HL-60/S4 treated with phorbol 12-myristate 13-acetate at 8.2 ng/mL for 4 days and 3 days (cell line): ENCODE results near the gene ALDH18A1.

Experiments
- in situ Hi-C: fragments of 300-500 bp; cut with MboI; formaldehyde crosslinking; loops from 2 replicates; pipeline ENCODE4 v1.15.0; 2022; ENCODE audit warnings: low sequenced_read_pairs

The ALDH18A1 gene

GRCh38 chr10:95597788-95598187 lies 58.7 kb downstream of the ALDH18A1 start:
- in situ Hi-C loops: no loop called here

DNA sequence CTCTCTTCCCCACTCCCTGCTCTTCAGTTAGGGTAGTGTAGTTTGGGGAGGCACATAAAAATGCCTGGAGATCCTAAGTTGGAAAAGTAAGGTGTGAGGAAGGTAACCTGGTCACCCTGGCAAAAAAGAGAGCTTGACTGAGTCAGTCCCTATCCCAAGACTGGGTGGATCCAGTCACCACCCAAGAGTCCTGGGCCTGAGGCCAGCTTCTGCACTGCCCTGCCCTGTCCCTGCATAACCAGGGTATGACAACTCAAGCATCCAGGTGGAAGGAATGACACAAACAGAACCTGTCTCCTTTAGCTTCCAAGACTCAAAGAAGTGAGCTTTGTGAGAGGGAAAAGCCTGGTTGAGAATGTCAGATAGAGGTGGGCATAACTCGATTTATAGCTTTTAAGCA lies 68.5 kb downstream of the ALDH18A1 start:
- in situ Hi-C loops: no loop called here

- in situ Hi-C loops: no loop called here
These were observed 76.5 kb downstream of the ALDH18A1 start for GRCh38 chr10:95579835-95580535.

- in situ Hi-C loops: no loop called here
These were observed 77.2 kb downstream of the ALDH18A1 start for GRCh38 chr10:95579292-95579691.

DNA sequence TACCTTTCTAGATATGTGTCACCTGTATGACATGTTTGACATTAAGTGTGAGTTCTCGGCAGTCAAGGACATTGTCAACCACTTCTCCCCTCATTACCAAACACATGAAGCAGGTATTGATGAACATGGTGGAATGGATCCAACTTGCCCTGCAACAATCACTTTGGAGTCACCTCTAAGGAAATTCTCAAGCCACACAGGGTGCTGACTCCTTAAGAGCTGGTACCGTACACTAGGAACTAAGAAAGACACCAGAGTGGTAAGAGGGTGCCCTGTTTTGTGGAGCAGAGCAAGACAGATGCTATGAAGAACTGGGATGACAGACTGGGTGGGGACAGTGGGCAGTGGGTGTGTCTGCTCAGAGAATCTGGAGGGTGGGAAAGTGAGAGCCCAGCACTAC lies 77.9 kb downstream of the ALDH18A1 start:
- in situ Hi-C loops: no loop called here

DNA sequence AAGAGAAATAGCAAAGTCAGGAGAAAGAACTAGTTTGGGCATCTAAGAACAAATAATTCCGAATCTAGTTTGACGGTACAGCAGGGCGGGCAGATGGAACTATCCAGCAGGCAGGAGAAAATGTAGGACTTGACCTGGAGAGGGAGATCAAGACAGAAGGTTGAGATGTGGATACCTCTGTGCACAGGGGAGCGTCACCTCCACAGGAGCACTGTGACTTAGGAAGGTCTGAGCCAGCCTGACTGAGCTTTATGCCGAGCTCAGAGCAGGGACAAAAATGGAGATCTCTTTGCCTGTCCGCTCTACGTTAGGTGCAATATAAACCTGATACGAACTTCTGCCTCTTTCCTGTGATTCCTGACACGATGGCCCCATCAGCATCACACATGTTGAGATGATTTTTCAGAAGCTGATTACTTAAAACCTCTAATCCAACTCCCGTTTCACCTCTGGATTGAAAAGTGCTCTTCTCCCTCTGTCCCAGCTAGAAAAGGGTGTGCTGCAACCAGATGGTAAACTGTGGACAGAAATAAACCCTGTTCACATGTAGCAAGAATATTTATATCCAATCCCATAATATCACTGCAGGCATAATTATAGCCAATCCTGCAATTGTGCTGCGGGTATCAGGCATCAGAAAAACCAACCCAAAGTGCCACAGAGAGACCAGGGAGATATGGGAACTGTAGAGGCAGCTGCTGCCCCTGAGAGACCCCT lies 81.7 kb downstream of the ALDH18A1 start:
- in situ Hi-C loops: no loop called here

DNA sequence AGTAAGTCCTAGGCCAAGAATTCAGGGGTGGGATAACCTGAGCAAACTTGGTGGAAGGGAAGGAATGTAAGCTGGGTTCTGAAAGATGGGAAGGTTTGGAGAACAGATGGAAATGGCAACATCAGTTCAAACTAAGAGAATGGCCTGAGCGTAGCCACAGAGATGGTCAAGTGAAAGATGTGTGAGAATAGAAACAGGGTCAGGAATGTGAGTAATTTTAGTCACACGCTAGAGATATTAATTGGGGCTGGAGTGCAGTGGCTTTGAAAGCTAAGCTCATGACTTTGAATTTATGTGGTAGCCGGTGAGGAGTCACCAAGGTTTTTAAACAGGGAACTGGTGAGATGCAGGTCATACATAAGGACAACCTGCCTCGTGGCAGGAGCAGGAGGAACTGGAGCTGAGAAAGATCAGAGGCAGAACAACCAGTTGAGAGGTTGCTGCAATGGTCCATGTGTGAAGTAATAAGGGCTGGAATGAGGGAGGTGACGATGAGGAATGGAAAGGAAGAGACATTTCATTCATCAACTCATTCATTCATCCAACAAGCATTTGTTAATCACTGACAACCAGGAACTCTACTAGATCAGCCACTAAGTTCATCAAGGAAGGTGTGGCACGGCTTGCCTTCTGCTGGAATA lies 82.4 kb downstream of the ALDH18A1 start:
- in situ Hi-C loops: no loop called here

GRCh38 chr10:95573527-95573926 lies 83.0 kb downstream of the ALDH18A1 start:
- in situ Hi-C loops: no loop called here

DNA sequence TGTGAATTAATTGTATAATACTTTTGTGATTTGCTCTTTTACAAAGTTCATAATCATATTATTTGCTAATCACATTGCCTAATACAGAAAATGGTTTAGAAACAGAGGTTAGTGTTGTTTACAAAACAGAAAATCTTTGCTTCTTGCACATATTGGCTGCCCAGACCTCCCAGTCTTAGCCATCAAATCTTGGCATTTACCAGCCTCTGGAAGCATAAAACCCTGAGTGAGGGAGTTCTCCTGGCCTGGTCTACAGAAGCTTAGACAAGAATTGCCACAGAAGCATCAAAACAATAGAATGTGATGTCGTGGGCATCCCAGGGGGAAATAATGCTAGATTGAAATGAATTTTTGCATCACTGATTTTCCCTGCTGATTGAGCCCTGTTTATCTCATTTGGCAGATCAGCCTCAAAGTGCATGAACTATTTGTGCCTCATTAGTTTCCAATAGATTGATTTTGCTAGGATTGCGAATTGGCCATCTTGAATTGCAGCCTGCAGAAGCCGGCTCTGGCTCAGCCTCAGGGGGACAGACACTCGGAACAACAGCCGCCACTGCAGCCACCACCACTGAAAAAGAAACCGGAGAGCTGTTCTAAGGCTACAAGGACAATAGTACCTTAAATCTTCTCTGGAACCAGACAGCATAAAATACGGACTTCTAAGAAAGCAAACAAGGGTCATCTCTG lies 84.2 kb downstream of the ALDH18A1 start:
- in situ Hi-C loops: no loop called here

GRCh38 chr10:95571390-95571789 lies 85.1 kb downstream of the ALDH18A1 start:
- in situ Hi-C loops: no loop called here

DNA sequence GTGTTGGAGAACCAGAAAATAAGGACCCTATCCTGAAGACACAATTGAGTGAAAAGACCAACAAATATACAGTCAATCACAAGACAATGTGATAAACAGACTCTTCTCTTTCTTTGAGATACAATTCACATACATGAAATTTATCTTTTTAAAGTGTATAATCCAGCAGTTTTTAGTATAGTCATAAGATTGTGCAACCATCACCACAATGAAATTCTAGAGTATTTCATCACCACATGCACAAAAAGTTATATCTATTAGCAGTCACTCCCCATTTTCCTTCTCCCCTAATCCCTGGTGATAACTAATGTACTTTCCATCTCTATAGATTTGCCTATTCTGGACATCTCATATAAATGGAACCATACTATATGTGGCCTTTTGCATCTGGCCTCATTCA lies 87.1 kb downstream of the ALDH18A1 start:
- in situ Hi-C loops: no loop called here

DNA sequence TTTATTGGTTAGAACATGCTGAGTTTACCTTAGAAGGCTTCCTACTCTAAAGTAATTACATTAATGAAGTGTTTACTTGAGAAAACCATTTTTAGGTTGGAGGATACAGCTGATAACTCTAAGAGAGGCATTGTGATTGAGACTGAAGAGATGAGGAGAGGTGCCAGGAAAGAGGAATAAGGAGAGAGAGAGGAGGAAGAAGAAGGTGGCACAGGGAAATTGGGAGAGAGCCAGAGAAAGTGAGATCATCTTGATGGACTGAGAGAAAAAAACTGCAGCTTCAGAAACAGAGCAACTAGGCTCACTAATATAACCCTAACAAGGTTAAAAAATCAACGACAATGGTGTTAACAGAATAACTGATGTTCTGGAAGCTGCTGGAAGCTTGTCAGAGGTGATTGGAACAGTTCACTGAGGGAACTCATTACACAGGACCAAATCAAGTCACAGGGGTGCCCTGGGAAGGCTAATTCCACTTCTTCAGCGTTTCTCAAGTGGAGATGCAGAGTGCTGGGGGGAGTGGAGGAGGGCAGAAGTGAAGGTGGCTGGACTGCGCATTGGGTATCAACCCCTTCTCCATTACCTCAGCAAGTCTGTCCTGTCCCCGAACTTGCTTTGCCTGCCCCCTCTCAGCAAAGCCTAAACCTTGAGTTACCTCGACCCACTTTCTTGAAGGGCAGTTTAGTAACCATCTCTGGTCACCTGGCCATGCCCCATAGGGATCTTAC lies 88.4 kb downstream of the ALDH18A1 start:
- in situ Hi-C loops: no loop called here

- in situ Hi-C loops: no loop called here
These were observed 90.4 kb downstream of the ALDH18A1 start for GRCh38 chr10:95566136-95566535.

DNA sequence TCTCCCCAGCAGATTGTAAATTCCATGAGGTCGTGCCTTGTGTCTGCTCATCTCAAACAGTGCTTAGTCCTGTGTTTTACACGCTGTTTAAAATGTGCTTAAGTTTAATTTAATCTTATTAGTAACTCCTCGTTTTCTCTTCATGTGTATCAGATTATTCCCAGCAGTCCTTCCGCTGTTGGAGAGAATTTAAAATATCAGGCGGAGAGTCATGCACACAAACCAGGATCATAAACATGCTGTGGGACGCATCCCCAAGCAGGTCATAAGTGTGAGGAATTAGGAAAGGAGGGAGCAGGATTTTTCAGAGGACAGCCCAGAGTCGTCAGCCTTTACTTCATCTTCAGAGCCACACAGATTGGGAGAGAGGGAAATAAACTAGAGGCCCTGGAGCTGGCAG lies 91.2 kb downstream of the ALDH18A1 start:
- in situ Hi-C loops: no loop called here

DNA sequence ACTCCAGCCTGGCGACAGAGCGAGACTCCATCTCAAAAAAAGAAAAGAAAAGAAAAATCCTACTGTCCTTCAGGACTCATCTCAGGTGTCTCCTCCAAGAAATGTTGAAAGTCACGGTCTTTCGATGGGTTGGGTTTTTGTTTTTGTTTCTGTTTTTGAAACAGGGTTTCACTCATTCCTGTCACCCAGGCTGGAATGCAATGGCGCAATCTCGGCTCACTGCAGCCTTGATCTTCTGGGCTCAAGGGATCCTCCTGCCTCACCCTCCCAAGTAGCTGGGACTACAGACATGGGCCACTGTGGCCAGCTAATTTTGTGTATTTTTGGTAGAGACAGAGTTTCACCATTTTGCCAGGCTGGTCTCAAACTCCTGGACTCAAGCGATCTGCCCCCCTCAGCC lies 92.2 kb downstream of the ALDH18A1 start:
- in situ Hi-C loops: no loop called here

- in situ Hi-C loops: no loop called here
These were observed 94.1 kb downstream of the ALDH18A1 start for GRCh38 chr10:95562341-95562965.

GRCh38 chr10:95561864-95562177 lies 94.7 kb downstream of the ALDH18A1 start:
- in situ Hi-C loops: no loop called here

DNA sequence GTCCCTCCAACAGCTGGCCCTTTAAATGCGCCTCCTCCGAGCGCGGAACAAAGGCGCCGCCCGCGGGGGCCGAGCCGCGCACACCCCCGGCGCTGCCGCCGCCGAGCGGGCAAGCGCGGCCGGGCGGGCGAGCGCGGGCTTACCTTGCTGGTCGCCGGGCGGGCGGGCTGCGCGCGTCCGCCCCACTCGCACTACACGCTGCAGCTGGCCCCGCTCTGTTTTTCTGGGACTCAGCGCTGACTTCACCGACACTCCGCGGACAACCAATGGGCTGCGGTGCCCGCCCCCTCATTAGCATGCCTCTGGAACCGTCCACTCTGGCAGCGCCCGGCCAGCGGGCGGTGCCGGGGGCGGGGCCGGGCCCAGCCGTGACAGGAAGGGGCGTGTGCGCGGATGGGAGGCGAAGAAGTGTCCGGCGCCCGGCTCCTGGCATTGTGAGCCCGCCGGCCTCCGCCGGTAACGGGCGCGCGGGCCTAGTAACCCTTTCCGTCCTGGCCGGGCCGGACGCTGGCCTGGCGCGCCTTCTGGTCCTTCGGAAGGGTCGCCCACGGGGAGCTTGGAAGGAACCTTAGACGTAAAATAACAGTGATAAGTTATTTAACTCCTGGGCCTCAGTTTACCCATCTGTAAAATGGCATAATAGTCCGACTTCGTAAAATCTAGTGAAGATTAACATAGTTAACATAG lies 95.2 kb downstream of the ALDH18A1 start, which contains the start of gene SORBS1:
SORBS1 (minus strand) TSS at position 195 of the 687 bp plus-strand sequence. CDS start 120,236 bp downstream, outside the sequence.
- in situ Hi-C loops: no loop called here

- in situ Hi-C loops: no loop called here
These were observed 96.0 kb downstream of the ALDH18A1 start for GRCh38 chr10:95560278-95561176.
